Spleen (tissue), 11 donors: ENCODE results near the gene TESK1. TPM values are rescaled to one million over a fixed set of nuclear protein-coding genes. Genes with fewer than 3 reads are reported as not detected.
A peak's percentile ranks its signal among the peaks of the same experiment; 100 is the strongest.

Experiments used
- DNase-seq: peaks from one replicate; pipeline ENCODE4 v3.0.0-alpha.2; 2020
- H3K27ac ChIP-seq, 8 donors: fragments of 200-600 bp; sonication (generic) in 7 of 8; 1 replicate in 4 of 8; 2 replicates in 4 of 8; pipeline versions ENCODE4 v1.5.0 to v1.8.0; 2016 to 2021; ENCODE audit warnings: inconsistent platforms in 4 of 8, mild to moderate bottlenecking in 4 of 8, moderate library complexity in 1 of 8
- H3K27me3 ChIP-seq, 7 donors: fragments of 200-600 bp; sonication (generic) in 6 of 7; replicated peaks in 1 of 7; 1 replicate in 4 of 7; 2 replicates in 3 of 7; pipeline versions ENCODE4 v1.5.0 to v1.8.0; 2016 to 2021; ENCODE audit warnings: inconsistent platforms in 3 of 7, mild to moderate bottlenecking in 1 of 7
- H3K36me3 ChIP-seq, 6 donors: fragments of 200-600 bp; sonication (generic) in 5 of 6; 1 replicate in 4 of 6; 2 replicates in 2 of 6; pipeline versions ENCODE4 v1.5.0 to v1.8.0; 2016 to 2021; ENCODE audit warnings: inconsistent platforms in 2 of 6
- H3K4me1 ChIP-seq, 6 donors: fragments of 200-600 bp; sonication (generic) in 5 of 6; 1 replicate in 3 of 6; 2 replicates in 3 of 6; pipeline versions ENCODE4 v1.5.0 to v1.8.0; 2016 to 2021; ENCODE audit warnings: inconsistent platforms in 3 of 6
- H3K4me3 ChIP-seq, 8 donors: fragments of 200-600 bp; sonication (generic) in 7 of 8; 1 replicate in 4 of 8; 2 replicates in 4 of 8; pipeline versions ENCODE4 v1.5.0 to v1.8.0; 2016 to 2021; ENCODE audit warnings: inconsistent platforms in 4 of 8, mild to moderate bottlenecking in 4 of 8, moderate library complexity in 2 of 8
- H3K9me3 ChIP-seq, 8 donors: fragments of 200-600 bp; sonication (generic) in 7 of 8; 1 replicate in 4 of 8; 2 replicates in 4 of 8; pipeline versions ENCODE4 v1.5.0 to v1.8.0; 2016 to 2021; ENCODE audit warnings: inconsistent platforms in 4 of 8
- CTCF ChIP-seq, 11 experiments: fragments of 200-600 bp in 7 of 11; fragments of 450-650 bp in 4 of 11; sonication (generic) in 4 of 11; IDR thresholded peaks in 8 of 11; conservative IDR thresholded peaks in 3 of 11; 1 replicate in 7 of 11; 2 replicates in 4 of 11; pipeline versions ENCODE4 v1.4.0 to v1.8.0; 2016 to 2021; ENCODE audit warnings: antibody characterized with exemption in 11 of 11, inconsistent platforms in 4 of 11, mild to moderate bottlenecking in 1 of 11
- POLR2A ChIP-seq, 3 donors: fragments of 450-650 bp; IDR thresholded peaks; one replicate each; pipeline ENCODE4 v1.5.1; 2017; ENCODE audit warnings: antibody characterized with exemption in 3 of 3, mild to moderate bottlenecking in 1 of 3
- POLR2AphosphoS5 ChIP-seq, 3 donors: sonication (generic); formaldehyde crosslinking; IDR thresholded peaks; one replicate each; pipeline ENCODE4 v1.5.1; 2017; ENCODE audit warnings: antibody characterized with exemption in 3 of 3
- WGBS, 5 donors: extraction: QIAGEN DNeasy Blood & Tissue Kit in 3 of 5; methylation state at CpG; one replicate each; pipeline versions ENCODE4 v1.1.5 to v1.1.7; 2013 to 2018; 5-methylcytosine and 5-hydroxymethylcytosine counted together
- intact Hi-C: fragments of 100-400 bp; cut with DNase I; formaldehyde crosslinking; loops from one replicate; pipeline ENCODE4 v1.15.0; 2023; ENCODE audit warnings: low total_unique reads
- polyA plus RNA-seq, 3 donors: library from polyadenylated mRNA; stranded (reverse); fragments of 200-250 nt; gene quantifications; one replicate each; pipeline ENCODE4 v1.2.1, GENCODE V29; 2013
- total RNA-seq, 7 donors: library from RNA; depleted of rRNA in 3 of 7; stranded (reverse); fragments of >200 nt in 3 of 7; fragmentation: NEBNext Ultra II Directional in 4 of 7; extraction: Animal tissue kit (Norgen Biotek cat#: 25700) in 4 of 7; gene quantifications; one replicate each; pipeline versions ENCODE4 v1.1.0 to v1.2.1, GENCODE V29; 2016 to 2021
- donor health status: healthy with polysubstance abuse.
- donor health status: DM: no; HTN: no; CAD: no; lungs with moderate emphysema.
- donor health status: DM: no; HTN: no; CAD: no.
- donor health status: Bipolar disorder and iron deficiency.
- donor health status: healthy.
- donor health status: DM: no; HTN: no; CAD: no.
- donor health status: DM: yes; HTN: yes; CAD: no.

The TESK1 gene
- total and polyA plus RNA-seq, 10 donors: 15.6 to 47.1 (median 31.6) TPM

DNA sequence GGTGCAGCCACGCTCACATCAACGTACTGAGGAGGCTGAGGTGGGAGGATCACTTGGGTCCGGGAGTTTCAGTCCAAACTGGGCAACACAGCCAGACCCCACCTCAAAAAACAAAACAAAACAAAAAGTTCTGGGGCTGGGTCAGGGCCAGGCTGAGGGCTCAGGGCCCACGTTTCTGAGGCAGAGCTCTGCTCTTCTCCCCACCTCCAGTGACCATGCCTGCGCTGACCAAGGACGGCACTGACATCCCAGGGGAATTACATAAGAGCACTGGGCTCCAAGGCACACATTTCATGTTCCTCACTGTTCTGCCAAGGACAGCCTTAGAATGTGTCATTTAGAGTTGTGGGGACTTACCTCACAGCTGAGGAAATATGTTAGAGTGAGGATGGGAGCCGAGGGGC is 40.4 kb upstream of the TESK1 start:
- H3K27ac ChIP-seq: no peak overlapping the region
- H3K9me3 ChIP-seq: no peaks in the 10 kb centered on the region
- 89 to 92% (median 90%) methylated on average over 7 of the region's 7 CpGs for WGBS, 5 donors
- H3K4me1 ChIP-seq: peaks cover 0 to 23% (median 15%) of the 10 kb centered on the region in 6 donors
- H3K4me3 ChIP-seq: no peak overlapping the region
- H3K27me3 ChIP-seq: no peaks in the 10 kb centered on the region
- intact Hi-C loops: no loop called here
- peaks cover 0 to 34% (median 6%) of the 10 kb centered on the region in 6 donors for H3K36me3 ChIP-seq
- TF ChIP-seq POLR2A (IDR thresholded peaks at IDR 0.05) (no peak), POLR2AphosphoS5 (IDR thresholded peaks at IDR 0.05) (no peak), CTCF (IDR thresholded peaks at IDR 0.05 in 8 of 11, conservative IDR thresholded peaks at IDR 0.05 in 3 of 11) (no peak)
- no peak for DNase-seq

- H3K4me1 ChIP-seq: peaks cover 0 to 40% (median 28%) of the 10 kb centered on the region in 6 donors
- TF ChIP-seq POLR2AphosphoS5 (IDR thresholded peaks at IDR 0.05): no peak
- no peak for TF ChIP-seq POLR2A (IDR thresholded peaks at IDR 0.05)
- no peak for TF ChIP-seq CTCF (IDR thresholded peaks at IDR 0.05 in 8 of 11, conservative IDR thresholded peaks at IDR 0.05 in 3 of 11)
- no peak overlapping the region for H3K4me3 ChIP-seq
- no peaks in the 10 kb centered on the region for H3K9me3 ChIP-seq
- no peak overlapping the region for H3K27ac ChIP-seq
- peaks cover 0 to 17% (median under 1%) of the 10 kb centered on the region in 6 donors for H3K36me3 ChIP-seq
- WGBS, 5 donors: 93 to 100% (median 96%) methylated on average over 2 of the region's 2 CpGs
- H3K27me3 ChIP-seq: no peaks in the 10 kb centered on the region
- DNase-seq: no peak
- intact Hi-C loops: no loop called here
Observed at GRCh38 chr9:35566417-35566816, 38.6 kb upstream of the TESK1 start.

GRCh38 chr9:35568196-35568595 is 36.9 kb upstream of the TESK1 start:
- Histone ChIP-seq H3K36me3 (no peaks in the 10 kb centered on the region), H3K27me3 (no peaks in the 10 kb centered on the region), H3K4me1 (peaks cover 0 to 40% (median 28%) of the 10 kb centered on the region in 6 donors), H3K9me3 (no peaks in the 10 kb centered on the region), H3K4me3 (no peak overlapping the region), H3K27ac (no peak overlapping the region)
- DNase-seq: no peak
- TF ChIP-seq POLR2AphosphoS5 (IDR thresholded peaks at IDR 0.05): no peak
- TF ChIP-seq POLR2A (IDR thresholded peaks at IDR 0.05): no peak
- no peak for TF ChIP-seq CTCF (IDR thresholded peaks at IDR 0.05 in 8 of 11, conservative IDR thresholded peaks at IDR 0.05 in 3 of 11)
- intact Hi-C loops: no loop called here
- WGBS, 5 donors: 92 to 96% (median 94%) methylated on average over 4 of the region's 4 CpGs

DNA sequence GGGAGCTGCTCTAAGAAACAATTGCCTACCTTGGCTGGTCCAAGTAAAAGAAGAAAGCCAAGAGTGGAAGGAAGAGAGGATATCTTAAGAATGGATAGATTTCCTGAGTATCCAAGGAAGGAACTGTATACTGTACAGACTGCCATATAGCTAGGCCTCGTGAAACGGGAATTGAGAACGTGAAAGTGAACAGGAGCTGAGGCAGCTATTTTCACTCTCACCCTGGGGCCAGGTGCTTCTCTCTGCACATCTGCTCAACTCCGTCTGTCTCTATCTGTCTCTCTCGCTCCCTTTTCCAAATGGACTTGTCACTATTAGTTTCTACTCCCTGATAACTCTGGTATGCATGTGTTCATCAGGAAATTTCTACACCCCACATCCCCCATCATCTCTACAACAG is 35.9 kb upstream of the TESK1 start:
- Histone ChIP-seq H3K36me3 (no peaks in the 10 kb centered on the region), H3K27me3 (no peaks in the 10 kb centered on the region), H3K9me3 (no peaks in the 10 kb centered on the region), H3K27ac (peak overlapping the region in 3 of 8 donors; percentile 3 to 61 (median 22)), H3K4me1 (peaks cover 0 to 30% (median 21%) of the 10 kb centered on the region in 6 donors), H3K4me3 (no peak overlapping the region)
- 39 to 61% (median 49%) methylated on average over 5 of the region's 5 CpGs for WGBS, 5 donors
- TF ChIP-seq POLR2AphosphoS5 (IDR thresholded peaks at IDR 0.05) (no peak), CTCF (IDR thresholded peaks at IDR 0.05 in 8 of 11, conservative IDR thresholded peaks at IDR 0.05 in 3 of 11) (no peak), POLR2A (IDR thresholded peaks at IDR 0.05) (no peak)
- intact Hi-C loops: no loop called here
- no peak for DNase-seq
